Measurements from ENCODE around the gene RFTN1. TPM values are rescaled to one million over a fixed set of nuclear protein-coding genes. Genes with fewer than 3 reads are reported as not detected.

Gene RFTN1
- total and polyA plus RNA-seq, 7 donors, result 9.1 to 33.1 (median 15.9) TPM

DNA sequence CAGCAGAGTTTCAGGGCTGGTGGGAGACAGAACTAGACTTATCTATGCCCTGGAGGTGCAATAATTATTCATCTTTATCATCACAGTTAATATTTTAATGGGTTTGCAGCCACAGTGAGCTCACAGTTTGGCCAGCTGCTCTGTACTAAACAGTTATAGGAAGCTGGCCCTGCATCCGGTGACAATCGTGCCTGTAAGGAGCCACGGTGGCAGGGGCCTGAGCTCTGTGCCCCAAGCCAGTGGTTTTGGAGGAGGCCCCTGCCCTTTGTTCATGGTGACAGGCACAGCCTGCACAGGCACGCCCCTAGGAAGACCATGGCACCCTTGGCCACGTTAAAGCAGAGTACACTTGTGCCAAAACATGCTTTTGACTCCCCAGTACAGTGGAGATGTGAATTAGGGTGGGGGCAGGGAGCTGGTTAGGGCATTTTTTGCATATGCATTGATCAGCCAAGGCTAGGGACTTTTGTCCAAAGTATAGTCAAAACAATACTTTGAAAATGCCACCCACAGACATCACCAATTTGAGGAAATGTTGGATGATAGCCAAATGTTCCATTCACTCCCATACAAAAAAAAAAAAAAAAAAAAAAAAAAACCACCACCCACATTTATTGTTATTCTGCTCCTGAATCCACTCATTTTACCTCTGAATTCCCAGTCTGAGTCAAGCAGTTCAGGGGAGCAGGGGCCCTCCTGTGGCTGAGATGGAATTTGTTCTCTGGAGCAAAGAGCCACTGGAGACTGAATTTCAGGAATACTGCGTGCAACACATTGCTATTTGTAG is 3.4 kb upstream of the RFTN1 start:
- WGBS, 3 donors, result 22 to 44% (median 26%) methylated on average over 6 of the region's 6 CpGs
- Histone ChIP-seq H3K4me1 (peaks cover 32% of the 10 kb centered on the region), H3K36me3 (ENCODE audit: insufficient read depth in 1 of 2, low read depth in 1 of 2) (peaks cover 0 to 2% of the 10 kb centered on the region in 2 donors), H3K9me3 (no peaks in the 10 kb centered on the region), H3K27ac (peak overlapping the region; percentile 19), H3K27me3 (ENCODE audit: insufficient read depth in 3 of 3, low read length in 2 of 3) (no peaks in the 10 kb centered on the region), H3K4me3 (no peak overlapping the region)
- TF ChIP-seq, protein P1, sequence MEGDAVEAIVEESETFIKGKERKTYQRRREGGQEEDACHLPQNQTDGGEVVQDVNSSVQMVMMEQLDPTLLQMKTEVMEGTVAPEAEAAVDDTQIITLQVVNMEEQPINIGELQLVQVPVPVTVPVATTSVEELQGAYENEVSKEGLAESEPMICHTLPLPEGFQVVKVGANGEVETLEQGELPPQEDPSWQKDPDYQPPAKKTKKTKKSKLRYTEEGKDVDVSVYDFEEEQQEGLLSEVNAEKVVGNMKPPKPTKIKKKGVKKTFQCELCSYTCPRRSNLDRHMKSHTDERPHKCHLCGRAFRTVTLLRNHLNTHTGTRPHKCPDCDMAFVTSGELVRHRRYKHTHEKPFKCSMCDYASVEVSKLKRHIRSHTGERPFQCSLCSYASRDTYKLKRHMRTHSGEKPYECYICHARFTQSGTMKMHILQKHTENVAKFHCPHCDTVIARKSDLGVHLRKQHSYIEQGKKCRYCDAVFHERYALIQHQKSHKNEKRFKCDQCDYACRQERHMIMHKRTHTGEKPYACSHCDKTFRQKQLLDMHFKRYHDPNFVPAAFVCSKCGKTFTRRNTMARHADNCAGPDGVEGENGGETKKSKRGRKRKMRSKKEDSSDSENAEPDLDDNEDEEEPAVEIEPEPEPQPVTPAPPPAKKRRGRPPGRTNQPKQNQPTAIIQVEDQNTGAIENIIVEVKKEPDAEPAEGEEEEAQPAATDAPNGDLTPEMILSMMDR (IDR thresholded peaks at IDR 0.05), result peak; percentile 31
- intact Hi-C loops (cut with DNase I), result no loop called here
- ATAC-seq, result no peak
- peak in 1 of 2 donors; percentile 59 for DNase-seq

DNA sequence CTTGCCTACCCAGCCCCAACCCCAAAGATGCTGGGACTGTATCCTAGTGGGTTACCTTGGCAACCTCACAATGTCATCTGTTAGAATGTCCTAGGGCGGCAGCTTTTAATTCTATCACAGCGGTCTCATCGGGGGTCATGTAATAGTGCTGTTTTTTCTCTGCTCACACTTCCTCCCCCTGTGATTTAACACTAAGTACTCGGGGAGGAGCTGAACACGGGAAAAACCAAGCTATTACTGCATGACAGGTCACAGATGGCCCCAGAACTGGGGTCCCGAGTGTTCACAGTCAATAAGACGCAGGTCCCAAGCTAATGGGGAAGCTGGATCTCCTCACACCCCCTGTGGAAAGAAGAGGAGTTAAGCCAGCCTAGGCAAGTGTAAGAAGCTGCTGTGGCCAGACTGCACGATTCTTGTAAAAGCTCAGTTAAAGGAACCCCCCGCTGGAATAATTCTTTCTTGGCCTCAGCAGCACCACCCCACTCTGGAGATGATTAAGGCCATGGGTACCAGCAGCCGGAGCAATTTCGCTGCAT is 2.5 kb upstream of the RFTN1 start:
- DNase-seq (no peak), ATAC-seq (no peak)
- Histone ChIP-seq H3K9me3 (no peaks in the 10 kb centered on the region), H3K27ac (peak overlapping the region; percentile 19), H3K4me1 (peaks cover 35% of the 10 kb centered on the region), H3K4me3 (peak overlapping the region; percentile 8), H3K27me3 (ENCODE audit: insufficient read depth in 3 of 3, low read length in 2 of 3) (no peaks in the 10 kb centered on the region), H3K36me3 (ENCODE audit: insufficient read depth in 1 of 2, low read depth in 1 of 2) (peaks cover 0 to 2% of the 10 kb centered on the region in 2 donors)
- intact Hi-C loops (cut with DNase I), result no loop called here
- 66 to 71% (median 67%) methylated on average over 11 of the region's 11 CpGs for WGBS, 3 donors
- TF ChIP-seq, protein P1 (IDR thresholded peaks at IDR 0.05), result no peak

DNA sequence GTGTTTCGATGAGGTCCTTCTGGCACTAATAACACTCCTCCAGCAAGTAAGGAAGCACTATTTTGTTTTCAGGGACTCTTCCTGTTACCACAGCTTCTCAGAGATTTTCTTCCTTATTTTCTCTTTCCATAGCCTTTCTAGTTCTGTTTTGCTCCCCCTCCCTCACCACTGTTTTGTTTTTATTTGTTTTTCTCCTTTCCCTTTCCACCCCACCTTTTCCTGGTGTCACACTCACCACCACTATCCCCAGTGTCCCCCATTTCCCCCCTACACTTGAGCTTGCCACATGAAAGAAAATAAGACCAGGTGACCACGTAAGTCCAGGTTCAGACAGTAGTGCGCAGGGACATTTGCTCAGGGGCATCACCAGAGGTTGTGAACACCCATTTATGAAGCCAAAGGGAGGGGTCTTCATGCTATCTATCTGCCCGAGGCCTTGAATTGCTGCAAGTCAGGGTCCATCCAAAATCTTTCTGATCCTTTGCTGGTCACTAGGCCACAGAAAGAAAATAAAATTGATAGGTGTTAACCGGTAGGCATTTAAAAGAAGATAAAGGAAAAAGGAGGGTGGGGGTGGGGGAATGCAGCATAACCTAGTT is 1.4 kb upstream of the RFTN1 start:
- TF ChIP-seq, protein P1 (IDR thresholded peaks at IDR 0.05), result no peak
- Histone ChIP-seq H3K4me1 (peaks cover 43% of the 10 kb centered on the region), H3K9me3 (no peaks in the 10 kb centered on the region), H3K4me3 (peak overlapping the region; percentile 69), H3K27me3 (ENCODE audit: insufficient read depth in 3 of 3, low read length in 2 of 3) (no peaks in the 10 kb centered on the region), H3K36me3 (ENCODE audit: insufficient read depth in 1 of 2, low read depth in 1 of 2) (peaks cover 0 to under 1% of the 10 kb centered on the region in 2 donors), H3K27ac (peak overlapping the region; percentile 69)
- ATAC-seq (no peak), DNase-seq (no peak)
- intact Hi-C loops (cut with DNase I), result loop anchor here in 1 of 2 donors (5.0 kb wide), 1 partner anchor 118 kb away; no protein-coding TSS in a partner anchor
- WGBS, 3 donors, result 83 to 91% (median 87%) methylated on average over 5 of the region's 5 CpGs

DNA sequence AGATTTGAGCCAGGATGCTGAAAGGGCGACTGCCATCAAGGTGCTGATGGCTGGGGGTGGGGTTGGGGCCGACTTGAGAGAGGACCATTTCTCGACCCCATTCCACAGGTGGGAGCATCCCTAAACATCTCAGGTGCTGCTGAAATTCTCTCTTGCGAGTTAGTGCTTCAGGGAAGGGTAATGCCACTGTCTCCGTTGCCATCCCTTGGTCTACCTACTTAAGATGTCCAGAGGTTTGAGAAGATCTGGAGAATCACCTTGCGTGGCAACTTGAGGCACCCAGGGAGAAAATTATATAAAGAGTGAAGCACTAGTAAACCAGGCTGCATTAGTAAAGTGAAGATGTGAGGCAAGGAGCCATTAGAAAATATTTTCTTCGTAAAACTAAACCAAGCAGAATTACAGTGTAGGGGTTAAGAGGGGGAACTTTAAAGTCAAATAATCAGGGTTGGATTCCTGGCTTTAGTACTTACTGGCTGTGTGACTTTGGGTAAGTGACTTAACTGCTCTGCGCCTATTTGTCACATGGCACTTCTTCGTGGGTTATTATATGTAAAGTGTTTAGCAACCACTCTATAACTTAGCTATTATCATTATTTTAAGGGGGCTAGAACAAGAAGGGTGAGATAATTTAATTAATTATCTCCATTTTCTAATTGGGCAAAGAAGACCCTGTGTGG is 662 bp upstream of the RFTN1 start:
- ATAC-seq (no peak), DNase-seq (no peak)
- intact Hi-C loops (cut with DNase I), result loop anchor here in 1 of 2 donors (5.0 kb wide), 1 partner anchor 117 kb away; no protein-coding TSS in a partner anchor
- TF ChIP-seq, protein P1 (IDR thresholded peaks at IDR 0.05), result no peak
- 58 to 76% (median 69%) methylated on average over 9 of the region's 9 CpGs for WGBS, 3 donors
- H3K9me3 ChIP-seq, result no peaks in the 10 kb centered on the region
- peak overlapping the region; percentile 69 for H3K4me3 ChIP-seq
- peak overlapping the region; percentile 69 for H3K27ac ChIP-seq
- H3K27me3 ChIP-seq (ENCODE audit: insufficient read depth in 3 of 3, low read length in 2 of 3), result no peaks in the 10 kb centered on the region
- H3K36me3 ChIP-seq (ENCODE audit: insufficient read depth in 1 of 2, low read depth in 1 of 2), result no peaks in the 10 kb centered on the region
- peaks cover 43% of the 10 kb centered on the region for H3K4me1 ChIP-seq

All from psoas muscle (tissue), 8 donors.